ENCODE data around the gene GABRR2. TPM values are rescaled to one million over a fixed set of nuclear protein-coding genes. Genes with fewer than 3 reads are reported as not detected.

GABRR2 gene
- total RNA-seq, 1 experiment from 2014 or later = 0.36 TPM

- TF ChIP-seq EZH2 (IDR thresholded peaks at IDR 0.05; ENCODE audit: low read length, unreplicated experiment) = no peak
- no peak for TF ChIP-seq EZH2phosphoT487 (IDR thresholded peaks at IDR 0.05; ENCODE audit: borderline replicate concordance, low read length)
- TF ChIP-seq CTCF (conservative IDR thresholded peaks at IDR 0.05; ENCODE audit: low read depth, low read length) = no peak
- ChIA-PET CTCF (no interaction called here), POLR2A (ENCODE audit: unreplicated experiment) (no interaction called here)
- Histone ChIP-seq H3K36me3 (ENCODE audit: low read depth, low read length) (no peaks in the 10 kb centered on the region), H3K4me2 (ENCODE audit: low read length) (no peak overlapping the region), H3K79me2 (ENCODE audit: low read length) (no peaks in the 10 kb centered on the region), H4K20me1 (ENCODE audit: low read length) (no peaks in the 10 kb centered on the region), H3F3A (ENCODE audit: low read length, unreplicated experiment) (no peaks in the 10 kb centered on the region), H3K27me3 (ENCODE audit: low read length) (no peaks in the 10 kb centered on the region), H3K4me1 (ENCODE audit: insufficient read depth, low read length) (no peaks in the 10 kb centered on the region), H2AFZ (ENCODE audit: low read length) (no peak overlapping the region), H3K9me2 (replicated peaks; ENCODE audit: low read length) (no peaks in the 10 kb centered on the region), H3K27ac (ENCODE audit: low read length) (no peak overlapping the region), H3K9ac (ENCODE audit: low read length) (no peak overlapping the region), H3K9me3 (ENCODE audit: low read length) (no peaks in the 10 kb centered on the region), H3K4me3 (ENCODE audit: low read length) (no peak overlapping the region)
- BruUV-seq (replicated peaks) = no TSS peak
- no peak for ATAC-seq
- DNase-seq = no peak
- intact Hi-C loops (cut with micrococcal nuclease) = no loop called here
Measured at GRCh38 chr6:89209457-89209856, 105.6 kb downstream of the GABRR2 start.

- intact Hi-C loops (cut with micrococcal nuclease) = no loop called here
- no peak for ATAC-seq
Measured at GRCh38 chr6:89208551-89208950, 106.5 kb downstream of the GABRR2 start.

More at GRCh38 chr6:89208551-89208950, 106.5 kb downstream of the GABRR2 start:
- H3K9ac ChIP-seq (ENCODE audit: low read length) = no peak overlapping the region
- BruUV-seq (replicated peaks) = no TSS peak
- no peak overlapping the region for H3K4me2 ChIP-seq (ENCODE audit: low read length)
- CTCF ChIA-PET = no interaction called here
- H2AFZ ChIP-seq (ENCODE audit: low read length) = no peak overlapping the region
- POLR2A ChIA-PET (ENCODE audit: unreplicated experiment) = no interaction called here
- H3K4me3 ChIP-seq (ENCODE audit: low read length) = no peak overlapping the region
- H4K20me1 ChIP-seq (ENCODE audit: low read length) = no peaks in the 10 kb centered on the region
- no peaks in the 10 kb centered on the region for H3K79me2 ChIP-seq (ENCODE audit: low read length)
- TF ChIP-seq EZH2phosphoT487 (IDR thresholded peaks at IDR 0.05; ENCODE audit: borderline replicate concordance, low read length) = no peak
- no peak for TF ChIP-seq CTCF (conservative IDR thresholded peaks at IDR 0.05; ENCODE audit: low read depth, low read length)
- no peak for TF ChIP-seq EZH2 (IDR thresholded peaks at IDR 0.05; ENCODE audit: low read length, unreplicated experiment)
- no peak for DNase-seq
- no peaks in the 10 kb centered on the region for H3K4me1 ChIP-seq (ENCODE audit: insufficient read depth, low read length)
- no peaks in the 10 kb centered on the region for H3K9me3 ChIP-seq (ENCODE audit: low read length)
- no peaks in the 10 kb centered on the region for H3F3A ChIP-seq (ENCODE audit: low read length, unreplicated experiment)
- no peaks in the 10 kb centered on the region for H3K27me3 ChIP-seq (ENCODE audit: low read length)
- no peaks in the 10 kb centered on the region for H3K36me3 ChIP-seq (ENCODE audit: low read depth, low read length)
- H3K27ac ChIP-seq (ENCODE audit: low read length) = no peak overlapping the region
- no peaks in the 10 kb centered on the region for H3K9me2 ChIP-seq (replicated peaks; ENCODE audit: low read length)

Other genes with a start within 250 kb of the GABRR2 start
- gene PNRC1, start 234.5 kb downstream of the GABRR2 start, total RNA-seq (2014; rRNA removed) = 9.3 and 12.7 TPM in 2 replicates
- not detected in 2 replicates for gene SRSF12, start 197.2 kb downstream of the GABRR2 start, total RNA-seq (2014; rRNA removed)
- gene PM20D2, start 169.2 kb downstream of the GABRR2 start, total RNA-seq (2014; rRNA removed) = 17.3 and 21.0 TPM in 2 replicates
- gene GABRR1, start 97.9 kb downstream of the GABRR2 start, total RNA-seq (2014; rRNA removed) = not detected in 2 replicates
- gene UBE2J1, start 37.4 kb upstream of the GABRR2 start, total RNA-seq (2014; rRNA removed) = 22.4 and 23.2 TPM in 2 replicates
- gene RRAGD, start 97.0 kb upstream of the GABRR2 start, total RNA-seq (2014; rRNA removed) = 0.35 and 0.62 TPM in 2 replicates
- gene ANKRD6, start 117.9 kb upstream of the GABRR2 start, total RNA-seq (2014; rRNA removed) = 5.6 and 6.9 TPM in 2 replicates